Endothelial cell of umbilical vein (primary cell): ENCODE results near the gene LRRC43. TPM values are rescaled to one million over a fixed set of nuclear protein-coding genes. Genes with fewer than 3 reads are reported as not detected.

Source experiments
- BruUV-seq: library from RNA; stranded (reverse); fragments of 400-500 nt; replicated peaks from 2 replicates; lab custom pipeline; 2021; lab: Mats Ljungman, UMichigan
- CTCF ChIA-PET: fragments of 300-600, 350-600 bp; sonication (Branson Sonifier 250); formaldehyde crosslinking; loops from one replicate; lab custom pipeline; 2021; ENCODE audit warnings: antibody characterized with exemption, inconsistent platforms; lab: Charles Lee
- POLR2A ChIA-PET: fragments of 300-600, 350-600 bp; sonication (Branson Sonifier 250); formaldehyde crosslinking; loops from one replicate; lab custom pipeline; 2021; ENCODE audit warnings: antibody characterized with exemption, inconsistent platforms; lab: Charles Lee
- DNase-seq: peaks from one replicate; pipeline ENCODE4 v3.0.0-alpha.2; 2011; ENCODE audit warnings: low read depth, low spot score
- FAIRE-seq: peaks from 2 replicates; lab custom pipeline; 2011; peaks lifted over from hg19 to GRCh38; lab: Jason Lieb, UNC
- H2AFZ ChIP-seq: 2 replicates; pipeline ENCODE4 v1.6.0; 2012; ENCODE audit warnings: low read depth, low read length, control low read depth, inconsistent platforms
- H3K27ac ChIP-seq: 2 replicates; pipeline ENCODE4 v1.5.1; 2011; ENCODE audit warnings: low read depth, mild to moderate bottlenecking, control low read depth, low read length, moderate library complexity; ENCODE audit not compliant: insufficient read depth
- H3K27me3 ChIP-seq, 2 experiments: 2 replicates each; pipeline versions ENCODE4 v1.6.0 to v1.6.1; 2011; ENCODE audit warnings: low read length in 2 of 2, mixed read lengths in 1 of 2; ENCODE audit not compliant: control insufficient read depth in 2 of 2, insufficient read depth in 2 of 2
- H3K36me3 ChIP-seq, 2 experiments: 2 replicates in 1 of 2; 3 replicates in 1 of 2; pipeline ENCODE4 v1.5.1; 2011; ENCODE audit warnings: low read length in 2 of 2, mild to moderate bottlenecking in 1 of 2, moderate library complexity in 1 of 2; ENCODE audit not compliant: control insufficient read depth in 2 of 2, insufficient read depth in 2 of 2; ENCODE audit errors: extremely low read depth in 1 of 2
- H3K4me1 ChIP-seq: 3 replicates; pipeline ENCODE4 v1.5.1; 2011; ENCODE audit warnings: mild to moderate bottlenecking, low read length; ENCODE audit not compliant: control insufficient read depth, insufficient read depth; ENCODE audit errors: extremely low read depth
- H3K4me2 ChIP-seq: 2 replicates; pipeline ENCODE4 v1.6.1; 2011; ENCODE audit warnings: low read length, control low read depth, mixed read lengths; ENCODE audit not compliant: insufficient read depth
- H3K4me3 ChIP-seq, 3 experiments: fragments of 200-600 bp in 1 of 3; sonication (generic), shearing (Covaris generic) in 1 of 3; replicated peaks in 1 of 3; 2 replicates each; pipeline ENCODE4 v1.5.1; 2011 to 2016; ENCODE audit warnings: control low read depth in 3 of 3, low read length in 3 of 3, mild to moderate bottlenecking in 2 of 3, inconsistent platforms in 1 of 3, low read depth in 1 of 3, moderate library complexity in 1 of 3; ENCODE audit not compliant: insufficient read depth in 1 of 3
- H3K79me2 ChIP-seq: 2 replicates; pipeline ENCODE4 v1.6.0; 2012; ENCODE audit warnings: low read length, inconsistent platforms; ENCODE audit not compliant: control insufficient read depth, insufficient read depth
- H3K9ac ChIP-seq: replicated peaks from 2 replicates; pipeline ENCODE3; 2011; ENCODE audit warnings: low read length, control low read depth; ENCODE audit not compliant: insufficient read depth; ENCODE audit errors: extremely low read depth
- H3K9me1 ChIP-seq: replicated peaks from 3 replicates; pipeline ENCODE4 v1.6.0; 2011; ENCODE audit warnings: mild to moderate bottlenecking, low read length; ENCODE audit not compliant: control insufficient read depth, insufficient read depth; ENCODE audit errors: extremely low read depth
- H3K9me3 ChIP-seq: replicated peaks from 2 replicates; pipeline ENCODE4 v1.5.1; 2012; ENCODE audit warnings: low read length, inconsistent platforms; ENCODE audit not compliant: control insufficient read depth, insufficient read depth
- H4K20me1 ChIP-seq: replicated peaks from 2 replicates; pipeline ENCODE3; 2011; ENCODE audit warnings: mild to moderate bottlenecking, low read length; ENCODE audit not compliant: control insufficient read depth, insufficient read depth; ENCODE audit errors: extremely low read depth
- CTCF ChIP-seq, 2 donors: IDR thresholded peaks; 1 replicate in 1 of 2; 2 replicates in 1 of 2; pipeline ENCODE4 v1.5.1; 2011; ENCODE audit warnings: low read length in 2 of 2, mild to moderate bottlenecking in 2 of 2, moderate library complexity in 2 of 2, control low read depth in 1 of 2, inconsistent platforms in 1 of 2, low read depth in 1 of 2; ENCODE audit not compliant: insufficient read depth in 1 of 2; ENCODE audit errors: extremely low read depth in 1 of 2
- EZH2 ChIP-seq: IDR thresholded peaks from 2 replicates; pipeline ENCODE4 v1.6.1; 2012; ENCODE audit warnings: borderline replicate concordance, low read depth, mild to moderate bottlenecking, moderate library complexity, low read length, inconsistent platforms; ENCODE audit not compliant: severe bottlenecking
- FOS ChIP-seq: IDR thresholded peaks from 2 replicates; pipeline ENCODE4 v1.6.1; 2011; ENCODE audit warnings: mild to moderate bottlenecking, low read length, moderate library complexity, borderline replicate concordance; ENCODE audit not compliant: insufficient read depth
- GATA2 ChIP-seq: IDR thresholded peaks from 2 replicates; pipeline ENCODE4 v1.7.0; 2011; ENCODE audit warnings: low read depth, mild to moderate bottlenecking, moderate library complexity, mixed read lengths, low read length; ENCODE audit not compliant: insufficient read length, insufficient read depth
- JUN ChIP-seq: IDR thresholded peaks from 2 replicates; pipeline ENCODE4 v1.6.1; 2011; ENCODE audit warnings: borderline replicate concordance, low read depth; ENCODE audit not compliant: insufficient read length, insufficient read depth
- MAX ChIP-seq: IDR thresholded peaks from 2 replicates; pipeline ENCODE4 v1.6.1; 2011; ENCODE audit not compliant: insufficient read depth, insufficient read length
- MYC ChIP-seq: IDR thresholded peaks from one replicate; pipeline ENCODE4 v1.6.1; 2011; ENCODE audit warnings: mild to moderate bottlenecking, low read depth, low read length
- POLR2A ChIP-seq: IDR thresholded peaks from 2 replicates; pipeline ENCODE4 v1.6.1; 2012; ENCODE audit warnings: low read depth, mild to moderate bottlenecking, control low read depth, low read length
- POLR2AphosphoS5 ChIP-seq: IDR thresholded peaks from 2 replicates; pipeline ENCODE4 v1.6.1; 2012; ENCODE audit warnings: low read depth, mild to moderate bottlenecking, control low read depth, low read length, moderate library complexity; ENCODE audit not compliant: insufficient read depth
- dilution Hi-C: fragments of 300-500 bp; cut with MboI; formaldehyde crosslinking; loops from one replicate; pipeline ENCODE4 v1.15.0; 2019; ENCODE audit warnings: low sequenced_read_pairs; ENCODE audit not compliant: extremely low pct_ligation_motif_present
- intact Hi-C: fragments of 100-400 bp; cut with micrococcal nuclease; formaldehyde crosslinking; loops from one replicate; pipeline ENCODE4 v1.10.0; 2022
- polyA plus RNA-seq, 4 experiments: library from polyadenylated mRNA; depleted of rRNA in 3 of 4; stranded (reverse) in 3 of 4; unstranded in 1 of 4; fragments of >200 nt; gene quantifications; 2 replicates each; pipeline versions ENCODE4 v1.2.1 to v1.2.3, GENCODE V29; 2011 to 2012; ENCODE audit warnings: missing spikeins in 1 of 4
- total RNA-seq: library from RNA; stranded (reverse); gene quantifications from 2 replicates; pipeline ENCODE4 v1.2.3, GENCODE V29; 2021

Gene LRRC43
- total and polyA plus RNA-seq, 2 donors (not counting 3 experiments of a cell fraction or from before 2014, with no cell fraction given) = 3.1 to 3.4 TPM

- H3K4me1 ChIP-seq = no peaks in the 10 kb centered on the region
- no peaks in the 10 kb centered on the region for H3K79me2 ChIP-seq
- POLR2A ChIA-PET = no interaction called here
- TF ChIP-seq GATA2 = no peak
- no peak for TF ChIP-seq POLR2A
- TF ChIP-seq POLR2AphosphoS5 = no peak
- no peak for TF ChIP-seq EZH2
- TF ChIP-seq FOS = no peak
- TF ChIP-seq MYC = no peak
- TF ChIP-seq MAX = no peak
- TF ChIP-seq JUN = no peak
- no peak for TF ChIP-seq CTCF (IDR thresholded peaks at IDR 0.05; ENCODE audit: extremely low read depth in 1 of 2, insufficient read depth in 1 of 2, low read depth in 1 of 2, low read length in 2 of 2)
- H3K27me3 ChIP-seq = no peaks in the 10 kb centered on the region
- no peaks in the 10 kb centered on the region for H4K20me1 ChIP-seq
- dilution Hi-C loops = no loop called here
- no peak overlapping the region for H3K4me3 ChIP-seq
- no peaks in the 10 kb centered on the region for H3K36me3 ChIP-seq
- H3K9ac ChIP-seq = no peak overlapping the region
- BruUV-seq = no TSS peak
- DNase-seq = no peak
- H3K4me2 ChIP-seq = no peak overlapping the region
- no peak overlapping the region for H3K27ac ChIP-seq
- no peak overlapping the region for H2AFZ ChIP-seq
- intact Hi-C loops = no loop called here
- H3K9me1 ChIP-seq = no peaks in the 10 kb centered on the region
- CTCF ChIA-PET = interaction anchor here (0.7 to 1.6 kb wide), 3 partner anchors 40 to 73 kb away, joined by 3 read pairs; no protein-coding TSS in a partner anchor
- no peaks in the 10 kb centered on the region for H3K9me3 ChIP-seq
- no peak for FAIRE-seq
Measured at GRCh38 chr12:122194804-122195203, 11.9 kb downstream of the LRRC43 start.
